ENCODE data around the gene RGPD4.

GRCh38 chr2:107790837-107791236, 35.9 kb upstream of the RGPD4 start:
- TF ChIP-seq, protein P1, sequence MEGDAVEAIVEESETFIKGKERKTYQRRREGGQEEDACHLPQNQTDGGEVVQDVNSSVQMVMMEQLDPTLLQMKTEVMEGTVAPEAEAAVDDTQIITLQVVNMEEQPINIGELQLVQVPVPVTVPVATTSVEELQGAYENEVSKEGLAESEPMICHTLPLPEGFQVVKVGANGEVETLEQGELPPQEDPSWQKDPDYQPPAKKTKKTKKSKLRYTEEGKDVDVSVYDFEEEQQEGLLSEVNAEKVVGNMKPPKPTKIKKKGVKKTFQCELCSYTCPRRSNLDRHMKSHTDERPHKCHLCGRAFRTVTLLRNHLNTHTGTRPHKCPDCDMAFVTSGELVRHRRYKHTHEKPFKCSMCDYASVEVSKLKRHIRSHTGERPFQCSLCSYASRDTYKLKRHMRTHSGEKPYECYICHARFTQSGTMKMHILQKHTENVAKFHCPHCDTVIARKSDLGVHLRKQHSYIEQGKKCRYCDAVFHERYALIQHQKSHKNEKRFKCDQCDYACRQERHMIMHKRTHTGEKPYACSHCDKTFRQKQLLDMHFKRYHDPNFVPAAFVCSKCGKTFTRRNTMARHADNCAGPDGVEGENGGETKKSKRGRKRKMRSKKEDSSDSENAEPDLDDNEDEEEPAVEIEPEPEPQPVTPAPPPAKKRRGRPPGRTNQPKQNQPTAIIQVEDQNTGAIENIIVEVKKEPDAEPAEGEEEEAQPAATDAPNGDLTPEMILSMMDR (IDR thresholded peaks at IDR 0.05; ENCODE audit: low read length), result no peak
- no peak for TF ChIP-seq EZH2phosphoT487 (IDR thresholded peaks at IDR 0.05; ENCODE audit: low read length)
